H1 (cell line): ENCODE results near the gene CACNA2D1.

Experiments
- CTBP2 ChIP-seq: IDR thresholded peaks from 2 replicates; pipeline ENCODE4 v1.7.0; 2011; ENCODE audit warnings: borderline replicate concordance, mild to moderate bottlenecking, moderate library complexity, mixed read lengths, low read length; ENCODE audit not compliant: insufficient read depth, insufficient read length
- CTCF ChIP-seq, 3 experiments: IDR thresholded peaks; 1 replicate in 2 of 3; 2 replicates in 1 of 3; pipeline versions ENCODE4 v1.5.1 to v1.6.1; 2011; ENCODE audit warnings: low read length in 3 of 3, mild to moderate bottlenecking in 3 of 3, inconsistent platforms in 2 of 3, low read depth in 1 of 3, moderate library complexity in 1 of 3; ENCODE audit not compliant: insufficient read depth in 1 of 3; ENCODE audit errors: control extremely low read depth in 1 of 3
- HDAC2 ChIP-seq, 2 experiments: fragments of 300-600 bp in 1 of 2; sonication (generic) in 1 of 2; IDR thresholded peaks; 2 replicates each; pipeline ENCODE4 v1.6.1; 2011 to 2012; ENCODE audit warnings: low read depth in 2 of 2, low read length in 2 of 2, mild to moderate bottlenecking in 2 of 2, moderate library complexity in 2 of 2, borderline replicate concordance in 1 of 2, inconsistent platforms in 1 of 2
- JUND ChIP-seq: IDR thresholded peaks from 2 replicates; pipeline ENCODE4 v1.6.1; 2011; ENCODE audit warnings: mild to moderate bottlenecking, improper control_type of control experiment, low read length
- MAX ChIP-seq: IDR thresholded peaks from 2 replicates; pipeline ENCODE4 v1.6.1; 2012; ENCODE audit warnings: inconsistent platforms
- POLR2A ChIP-seq, 2 experiments: IDR thresholded peaks; 1 replicate in 1 of 2; 2 replicates in 1 of 2; pipeline ENCODE4 v1.6.1; 2011; ENCODE audit warnings: low read depth in 2 of 2, low read length in 2 of 2, mild to moderate bottlenecking in 2 of 2; ENCODE audit errors: control extremely low read depth in 1 of 2
- RFX5 ChIP-seq: IDR thresholded peaks from 2 replicates; pipeline ENCODE4 v1.6.1; 2011; ENCODE audit warnings: low read depth, low read length, improper control_type of control experiment, borderline replicate concordance
- RNF2 ChIP-seq: fragments of 200-900, 300-1000 bp; sonication (generic); IDR thresholded peaks from 2 replicates; pipeline ENCODE4 v1.7.1; 2016; ENCODE audit warnings: borderline replicate concordance, low read depth, mild to moderate bottlenecking, antibody characterized with exemption, low read length; ENCODE audit not compliant: poor library complexity, severe bottlenecking; ENCODE audit errors: missing control alignments

GRCh38 chr7:82359426-82359825 lies 84.2 kb downstream of the CACNA2D1 start:
- no peak for TF ChIP-seq CTCF (IDR thresholded peaks at IDR 0.05; ENCODE audit: control extremely low read depth in 1 of 3, insufficient read depth in 1 of 3, low read depth in 1 of 3, low read length in 3 of 3)
- no peak for TF ChIP-seq POLR2A (IDR thresholded peaks at IDR 0.05; ENCODE audit: control extremely low read depth in 1 of 2, low read depth in 2 of 2, low read length in 2 of 2)
- no peak for TF ChIP-seq MAX
- TF ChIP-seq CTBP2 = no peak
- TF ChIP-seq JUND = no peak
- no peak for TF ChIP-seq HDAC2 (IDR thresholded peaks at IDR 0.05; ENCODE audit: borderline replicate concordance in 1 of 2, low read depth in 2 of 2, low read length in 2 of 2)
- TF ChIP-seq RNF2 = no peak
- TF ChIP-seq RFX5 = no peak
